LNCAP (cell line): ENCODE measurements around the gene SMIM35.

ENCODE experiments used
- CTCF ChIP-seq: fragments of 450-650 bp; IDR thresholded peaks from 2 replicates; pipeline ENCODE4 v1.5.1; 2017; ENCODE audit warnings: mild to moderate bottlenecking

SMIM35 gene

GRCh38 chr11:118051136-118051610 lies 35.6 kb downstream of the SMIM35 start:
- no peak for TF ChIP-seq CTCF

GRCh38 chr11:118050208-118050891 lies 36.4 kb downstream of the SMIM35 start:
- TF ChIP-seq CTCF, result no peak

- no peak for TF ChIP-seq CTCF
These were observed 37.0 kb downstream of the SMIM35 start for GRCh38 chr11:118049771-118050170.

- TF ChIP-seq CTCF, result no peak
These were observed 38.0 kb downstream of the SMIM35 start for GRCh38 chr11:118048472-118049370.

GRCh38 chr11:118047749-118048148 lies 39.0 kb downstream of the SMIM35 start:
- no peak for TF ChIP-seq CTCF

GRCh38 chr11:118046964-118047700 lies 39.6 kb downstream of the SMIM35 start:
- TF ChIP-seq CTCF, result no peak
